Endothelial cell of umbilical vein (primary cell): ENCODE measurements around the gene SVIL.
"Not testable (repeated sequence)": the region's sequence is repeated elsewhere in the genome, so short reads cannot be mapped to it uniquely, and the experiment has no call there.

Source experiments
- EZH2 ChIP-seq: IDR thresholded peaks from 2 replicates; pipeline ENCODE4 v1.6.1; 2012; ENCODE audit warnings: borderline replicate concordance, low read depth, mild to moderate bottlenecking, moderate library complexity, low read length, inconsistent platforms; ENCODE audit not compliant: severe bottlenecking
- GATA2 ChIP-seq: IDR thresholded peaks from 2 replicates; pipeline ENCODE4 v1.7.0; 2011; ENCODE audit warnings: low read depth, mild to moderate bottlenecking, moderate library complexity, mixed read lengths, low read length; ENCODE audit not compliant: insufficient read length, insufficient read depth
- POLR2A ChIP-seq: IDR thresholded peaks from 2 replicates; pipeline ENCODE4 v1.6.1; 2012; ENCODE audit warnings: low read depth, mild to moderate bottlenecking, control low read depth, low read length
- POLR2AphosphoS5 ChIP-seq: IDR thresholded peaks from 2 replicates; pipeline ENCODE4 v1.6.1; 2012; ENCODE audit warnings: low read depth, mild to moderate bottlenecking, control low read depth, low read length, moderate library complexity; ENCODE audit not compliant: insufficient read depth
- TF ChIP-seq, protein P1 (sequence below), 2 donors: IDR thresholded peaks; 1 replicate in 1 of 2; 2 replicates in 1 of 2; pipeline ENCODE4 v1.5.1; 2011; ENCODE audit warnings: low read length in 2 of 2, mild to moderate bottlenecking in 2 of 2, moderate library complexity in 2 of 2, control low read depth in 1 of 2, inconsistent platforms in 1 of 2, low read depth in 1 of 2; ENCODE audit not compliant: insufficient read depth in 1 of 2; ENCODE audit errors: extremely low read depth in 1 of 2

DNA sequence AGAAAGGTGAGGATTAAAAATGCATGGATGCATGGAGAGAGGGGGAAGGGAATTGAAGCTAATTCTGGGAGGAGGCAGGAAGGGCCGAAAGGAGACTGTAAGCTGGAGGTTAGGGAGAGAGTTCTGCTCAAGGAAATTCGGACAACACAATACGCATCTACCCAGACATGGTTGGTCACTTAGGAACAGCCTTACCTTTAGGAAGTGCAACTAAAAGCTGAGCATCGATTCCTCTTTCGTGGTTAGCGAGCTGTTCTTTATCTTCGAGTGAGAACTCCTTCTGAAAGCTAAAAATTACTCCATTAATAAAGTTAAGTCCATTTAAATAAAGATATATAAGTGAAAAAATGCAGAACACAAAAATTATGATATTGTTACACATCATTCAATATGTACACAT, 71.8 kb downstream of the SVIL start:
- not testable (repeated sequence) for TF ChIP-seq POLR2AphosphoS5, POLR2A, EZH2, GATA2
- TF ChIP-seq, protein P1, sequence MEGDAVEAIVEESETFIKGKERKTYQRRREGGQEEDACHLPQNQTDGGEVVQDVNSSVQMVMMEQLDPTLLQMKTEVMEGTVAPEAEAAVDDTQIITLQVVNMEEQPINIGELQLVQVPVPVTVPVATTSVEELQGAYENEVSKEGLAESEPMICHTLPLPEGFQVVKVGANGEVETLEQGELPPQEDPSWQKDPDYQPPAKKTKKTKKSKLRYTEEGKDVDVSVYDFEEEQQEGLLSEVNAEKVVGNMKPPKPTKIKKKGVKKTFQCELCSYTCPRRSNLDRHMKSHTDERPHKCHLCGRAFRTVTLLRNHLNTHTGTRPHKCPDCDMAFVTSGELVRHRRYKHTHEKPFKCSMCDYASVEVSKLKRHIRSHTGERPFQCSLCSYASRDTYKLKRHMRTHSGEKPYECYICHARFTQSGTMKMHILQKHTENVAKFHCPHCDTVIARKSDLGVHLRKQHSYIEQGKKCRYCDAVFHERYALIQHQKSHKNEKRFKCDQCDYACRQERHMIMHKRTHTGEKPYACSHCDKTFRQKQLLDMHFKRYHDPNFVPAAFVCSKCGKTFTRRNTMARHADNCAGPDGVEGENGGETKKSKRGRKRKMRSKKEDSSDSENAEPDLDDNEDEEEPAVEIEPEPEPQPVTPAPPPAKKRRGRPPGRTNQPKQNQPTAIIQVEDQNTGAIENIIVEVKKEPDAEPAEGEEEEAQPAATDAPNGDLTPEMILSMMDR (IDR thresholded peaks at IDR 0.05; ENCODE audit: extremely low read depth in 1 of 2, insufficient read depth in 1 of 2, low read depth in 1 of 2, low read length in 2 of 2), result not testable (repeated sequence)
